GM19328 (cell line): ENCODE results near the gene SLC51A.

Source experiments
- ATAC-seq: cut with Tn5 transposase; IDR thresholded peaks from one replicate; pipeline ENCODE4 v1.9.1; 2021; ENCODE audit warnings: mild to moderate bottlenecking, moderate library complexity; ENCODE audit not compliant: unreplicated experiment

SLC51A gene

DNA sequence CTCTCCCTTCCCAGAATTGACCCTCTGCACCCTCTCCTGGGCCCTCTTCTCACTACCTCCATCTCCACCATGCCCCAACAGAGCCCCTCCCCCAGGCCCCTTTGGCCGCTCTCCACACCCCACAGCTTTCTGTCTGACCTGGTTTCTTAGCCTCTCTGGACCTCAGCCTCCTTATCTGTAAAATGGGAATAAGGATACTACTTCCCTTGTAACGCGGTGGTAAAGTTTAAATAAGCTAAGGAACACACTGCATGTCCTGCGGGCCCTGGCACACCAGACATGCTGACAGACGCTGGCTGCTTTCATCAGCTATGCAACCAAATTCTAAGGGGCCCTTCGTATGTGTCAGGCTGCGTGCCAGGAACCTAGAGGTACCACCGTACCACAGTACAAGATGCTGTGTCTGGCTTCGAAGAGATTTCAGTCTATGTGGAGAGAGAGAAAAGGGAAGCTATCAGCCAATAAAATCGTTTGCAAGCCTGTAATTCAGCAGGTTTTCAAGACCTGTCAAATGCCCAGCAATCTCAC, 777 bp upstream of the SLC51A start:
- ATAC-seq, result no peak

- no peak for ATAC-seq
Measured at GRCh38 chr3:196216681-196217211, 412 bp downstream of the SLC51A start.

DNA sequence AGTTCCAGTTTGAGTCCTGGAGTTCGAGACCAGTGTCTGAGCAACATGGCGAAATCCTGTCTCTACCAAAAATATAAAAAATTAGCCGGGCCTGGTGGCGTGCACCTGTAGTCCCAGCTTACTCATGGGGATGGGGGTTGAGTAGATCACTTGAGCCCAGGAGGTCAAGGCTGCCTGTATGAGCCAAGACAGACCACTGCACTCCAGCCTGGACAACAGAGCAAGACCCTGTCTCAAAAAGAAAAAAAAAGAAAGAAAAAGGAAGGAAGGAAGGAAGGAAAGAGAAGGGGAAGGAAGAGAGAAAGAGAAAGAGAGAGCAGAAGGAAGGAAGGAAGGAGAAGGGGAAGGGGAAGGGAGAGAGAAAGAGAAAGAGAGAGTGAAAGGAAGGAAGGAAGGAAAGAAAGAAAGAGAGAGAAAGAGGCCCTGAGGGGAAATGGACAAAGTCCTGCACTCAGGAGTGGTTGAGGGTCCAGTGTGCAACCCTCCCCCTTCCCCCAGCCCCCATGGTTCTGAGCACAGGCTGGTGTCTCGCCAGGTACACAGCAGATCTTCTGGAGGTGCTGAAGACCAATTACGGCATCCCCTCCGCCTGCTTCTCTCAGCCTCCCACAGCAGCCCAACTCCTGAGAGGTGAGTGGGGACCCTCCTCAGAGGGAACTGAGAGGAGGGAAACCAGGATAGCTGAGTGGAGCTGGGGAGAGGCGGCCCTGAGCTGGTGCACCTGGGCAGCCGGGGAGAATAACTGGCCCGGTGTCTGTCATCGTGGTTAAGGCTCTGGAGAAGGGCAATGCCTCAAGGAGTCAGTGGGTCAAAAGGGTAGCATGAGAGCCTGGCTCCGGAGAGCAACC, 1.2 kb downstream of the SLC51A start:
- no peak for ATAC-seq

GRCh38 chr3:196218155-196218712, 1.9 kb downstream of the SLC51A start:
- no peak for ATAC-seq

GRCh38 chr3:196219194-196219969, 3.0 kb downstream of the SLC51A start:
- ATAC-seq, result no peak

DNA sequence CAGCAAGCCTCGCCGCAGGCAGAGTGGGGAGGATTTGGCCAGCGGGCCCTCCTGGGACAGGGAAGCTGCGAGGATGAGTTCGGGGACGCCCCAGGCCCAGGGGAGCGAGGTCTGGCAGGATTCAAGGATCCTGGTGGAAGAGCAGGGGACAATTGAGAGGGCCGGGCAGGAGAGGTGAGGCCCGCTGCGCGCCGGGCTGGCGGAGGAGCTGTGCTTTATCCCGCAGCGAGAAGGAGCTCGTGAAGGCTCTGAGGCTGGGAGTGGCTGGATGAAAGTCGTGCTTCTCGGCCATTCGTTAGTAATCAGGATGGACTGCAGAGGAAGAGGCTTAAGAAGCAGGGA, 3.6 kb downstream of the SLC51A start:
- ATAC-seq, result no peak

DNA sequence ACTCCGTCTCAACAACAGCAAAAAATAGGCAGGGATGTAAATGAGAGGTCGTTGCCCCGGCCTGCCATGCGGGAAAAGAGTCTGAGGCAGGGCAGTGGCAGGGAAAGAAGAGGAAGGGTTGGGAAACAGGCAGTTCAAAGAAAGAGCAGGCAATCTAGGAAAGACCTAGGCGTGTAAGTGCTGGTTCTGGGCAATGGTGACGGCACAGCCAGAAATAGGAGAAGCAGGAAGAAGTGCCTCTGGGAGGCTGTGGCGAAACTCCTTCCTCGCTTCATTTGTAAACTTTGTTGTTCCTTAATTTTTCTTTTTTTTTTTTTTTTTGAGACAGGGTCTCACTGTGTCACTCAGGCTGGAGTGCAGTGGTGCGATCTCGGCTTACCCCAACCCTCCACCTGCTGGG, 4.3 kb downstream of the SLC51A start:
- no peak for ATAC-seq

DNA sequence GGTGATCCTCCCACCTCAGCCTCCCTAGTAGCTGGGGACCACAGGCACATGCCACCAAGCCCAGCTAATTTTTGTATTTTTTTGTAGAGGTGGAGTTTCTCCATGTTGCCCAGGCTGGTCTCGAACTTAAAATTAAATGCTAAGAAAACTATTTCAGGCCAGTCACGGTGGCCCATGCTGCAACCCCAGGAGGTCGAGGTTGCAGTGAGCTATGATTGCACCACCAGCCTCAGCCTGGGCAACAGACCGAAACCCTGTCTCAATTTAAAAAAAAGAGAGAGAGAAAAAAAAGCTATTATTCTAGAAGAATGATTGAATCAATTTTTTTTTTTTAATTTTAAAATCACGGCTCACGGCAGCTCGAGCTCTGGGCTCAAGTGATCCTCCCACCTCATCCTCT, 4.7 kb downstream of the SLC51A start:
- no peak for ATAC-seq

- ATAC-seq, result no peak
Measured at GRCh38 chr3:196222876-196223595, 6.7 kb downstream of the SLC51A start.

- ATAC-seq, result no peak
Measured at GRCh38 chr3:196225086-196225485, 8.8 kb downstream of the SLC51A start.

DNA sequence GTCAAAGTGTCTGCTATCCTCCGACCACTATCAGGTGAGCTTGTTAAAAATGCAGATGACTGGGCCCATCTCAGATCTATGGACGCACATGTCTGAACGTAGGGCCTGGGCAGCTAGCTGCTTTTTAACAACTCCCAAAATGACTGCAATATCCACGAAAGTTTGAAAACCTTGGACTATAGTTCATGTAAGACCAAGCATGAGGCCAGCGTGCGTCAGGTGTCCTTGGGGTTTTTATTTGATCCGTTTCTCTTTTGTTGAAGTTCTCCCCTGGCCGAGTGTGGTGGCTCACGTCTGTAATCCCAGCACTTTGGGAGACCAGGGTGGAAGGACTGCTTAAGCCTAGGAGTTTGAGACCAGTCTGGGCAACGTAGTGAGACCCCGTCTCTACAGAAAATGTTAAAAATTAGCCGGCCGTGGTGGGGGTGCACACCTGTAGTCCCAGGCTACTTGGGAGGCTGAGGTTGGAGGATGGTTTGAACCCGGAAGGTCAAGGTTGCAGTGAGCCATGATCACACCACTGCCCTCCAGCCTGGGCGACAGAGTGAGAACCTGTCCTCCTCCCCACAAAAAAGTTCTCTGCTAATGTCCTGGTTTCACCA, 9.5 kb downstream of the SLC51A start:
- no peak for ATAC-seq

- ATAC-seq, result no peak
Measured at GRCh38 chr3:196227121-196227561, 10.8 kb downstream of the SLC51A start.

DNA sequence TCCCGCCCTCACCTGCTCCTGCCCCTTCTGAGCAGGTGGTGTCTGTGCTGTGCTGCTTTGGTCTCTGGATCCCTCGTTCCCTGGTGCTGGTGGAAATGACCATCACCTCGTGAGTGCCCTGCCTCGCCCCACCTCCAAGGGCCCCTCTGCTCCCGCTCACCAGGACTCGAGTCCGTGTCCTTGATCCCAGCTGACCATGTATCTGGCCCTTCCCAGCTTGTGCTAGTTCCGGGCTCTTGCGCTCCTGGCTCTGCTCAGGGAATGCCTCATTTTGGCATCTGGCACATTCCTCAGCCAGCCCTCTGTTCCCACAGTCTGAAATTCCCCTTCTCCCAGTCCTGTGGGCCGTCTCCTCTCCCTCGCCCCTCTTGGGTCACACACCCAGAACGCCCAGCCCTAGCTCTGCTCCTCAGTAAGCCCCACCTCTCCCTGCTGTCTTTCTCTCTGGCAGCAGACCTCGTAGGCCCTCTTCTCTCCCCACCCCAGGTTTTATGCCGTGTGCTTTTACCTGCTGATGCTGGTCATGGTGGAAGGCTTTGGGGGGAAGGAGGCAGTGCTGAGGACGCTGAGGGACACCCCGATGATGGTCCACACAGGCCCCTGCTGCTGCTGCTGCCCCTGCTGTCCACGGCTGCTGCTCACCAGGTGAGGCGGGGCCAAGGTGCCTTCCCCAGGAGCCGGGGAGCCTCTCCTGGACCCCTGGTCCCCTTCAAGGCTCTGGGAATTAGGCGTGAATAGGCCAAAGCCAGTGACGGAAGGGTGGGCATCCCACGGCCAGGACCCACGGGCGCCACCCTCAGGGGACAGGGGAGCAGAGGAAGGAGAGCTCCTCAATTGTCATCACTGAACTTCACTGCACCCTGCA, 11.5 kb downstream of the SLC51A start:
- no peak for ATAC-seq

GRCh38 chr3:196232154-196232881, 16.0 kb downstream of the SLC51A start:
- no peak for ATAC-seq

- ATAC-seq, result no peak
Measured at GRCh38 chr3:196232882-196233251, 16.5 kb downstream of the SLC51A start.

DNA sequence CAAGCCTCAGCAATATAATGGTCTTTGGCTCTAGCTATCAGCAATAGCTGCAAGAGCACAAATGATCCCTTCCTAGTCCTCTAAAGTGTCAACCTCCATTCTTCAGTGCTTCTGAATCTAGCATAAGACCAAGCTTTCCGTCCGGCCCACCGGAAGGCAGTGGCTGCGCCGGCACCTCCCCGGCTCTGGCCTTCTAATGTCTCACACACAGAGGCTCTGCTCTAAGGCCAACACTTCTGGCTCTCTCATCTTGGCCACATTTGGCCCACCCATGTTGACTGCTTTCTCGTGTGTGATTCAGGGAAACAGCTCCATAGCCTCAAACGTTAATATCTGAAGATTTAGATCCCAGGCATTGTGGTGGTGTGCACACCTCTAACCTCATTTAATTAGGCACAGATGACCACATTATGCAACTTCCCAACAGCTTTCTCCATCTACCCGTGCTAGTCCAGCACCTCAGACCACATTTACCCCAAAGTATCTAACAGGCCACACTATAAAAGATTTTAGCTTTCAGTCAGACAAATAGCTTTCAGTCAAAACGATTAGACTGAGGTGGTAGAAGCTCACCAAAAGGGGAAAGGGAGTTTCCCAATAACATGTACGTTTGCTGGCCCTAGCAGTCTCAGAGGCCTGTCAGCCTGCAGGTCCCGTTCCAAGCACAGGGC, 19.3 kb downstream of the SLC51A start:
- no peak for ATAC-seq

- no peak for ATAC-seq
Measured at GRCh38 chr3:196236223-196236622, 19.9 kb downstream of the SLC51A start.

- ATAC-seq, result no peak
Measured at GRCh38 chr3:196237203-196237602, 20.9 kb downstream of the SLC51A start.
